ENCODE measurements around the gene UGDH. TPM values are rescaled to one million over a fixed set of nuclear protein-coding genes. Genes with fewer than 3 reads are reported as not detected.

The UGDH gene
- total and polyA plus RNA-seq, 4 donors, result 33.1 to 241 (median 84.0) TPM

DNA sequence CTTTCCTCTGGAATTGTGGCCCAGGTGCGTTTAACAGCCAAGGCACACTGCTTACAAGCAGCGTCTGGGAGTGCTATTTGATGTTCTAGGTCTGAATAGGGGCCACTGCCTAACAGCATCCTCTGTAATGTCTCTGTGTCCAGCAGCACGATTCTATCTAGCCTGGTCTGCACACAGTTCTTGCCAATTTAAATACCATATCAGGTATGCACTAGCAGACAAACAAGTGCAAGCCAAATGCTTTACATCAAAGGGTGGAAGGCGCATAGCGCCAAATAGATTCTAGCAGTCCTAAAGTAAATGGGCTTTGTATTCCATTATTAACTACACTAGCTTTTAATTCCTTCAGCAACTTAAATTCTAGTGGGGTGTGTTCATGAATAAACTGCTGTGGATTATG, 15.8 kb upstream of the UGDH start:
- H3K27me3 ChIP-seq (ENCODE audit: control insufficient read depth in 4 of 4, insufficient read depth in 4 of 4, low read length in 3 of 4), result no peaks in the 10 kb centered on the region
- H3K36me3 ChIP-seq (ENCODE audit: control insufficient read depth in 4 of 4, insufficient read depth in 3 of 4, low read depth in 1 of 4, low read length in 3 of 4), result peaks cover 0 to 2% (median 0%) of the 10 kb centered on the region in 4 donors
- no peak for DNase-seq (ENCODE audit: low spot score)
- 58% methylated on average over 5 of the region's 5 CpGs for WGBS
- H3K9me3 ChIP-seq (ENCODE audit: control insufficient read depth in 4 of 4, low read length in 3 of 4), result no peaks in the 10 kb centered on the region
- peaks cover 0 to 29% (median 19%) of the 10 kb centered on the region in 4 donors for H3K4me1 ChIP-seq (ENCODE audit: control insufficient read depth in 4 of 4, insufficient read depth in 4 of 4, low read length in 3 of 4)
- H3K4me3 ChIP-seq (ENCODE audit: low read depth in 1 of 3, low read length in 3 of 3), result no peak overlapping the region
- no peak overlapping the region for H3K27ac ChIP-seq (ENCODE audit: low read depth in 1 of 2, low read length in 2 of 2)
- TF ChIP-seq, protein P1, sequence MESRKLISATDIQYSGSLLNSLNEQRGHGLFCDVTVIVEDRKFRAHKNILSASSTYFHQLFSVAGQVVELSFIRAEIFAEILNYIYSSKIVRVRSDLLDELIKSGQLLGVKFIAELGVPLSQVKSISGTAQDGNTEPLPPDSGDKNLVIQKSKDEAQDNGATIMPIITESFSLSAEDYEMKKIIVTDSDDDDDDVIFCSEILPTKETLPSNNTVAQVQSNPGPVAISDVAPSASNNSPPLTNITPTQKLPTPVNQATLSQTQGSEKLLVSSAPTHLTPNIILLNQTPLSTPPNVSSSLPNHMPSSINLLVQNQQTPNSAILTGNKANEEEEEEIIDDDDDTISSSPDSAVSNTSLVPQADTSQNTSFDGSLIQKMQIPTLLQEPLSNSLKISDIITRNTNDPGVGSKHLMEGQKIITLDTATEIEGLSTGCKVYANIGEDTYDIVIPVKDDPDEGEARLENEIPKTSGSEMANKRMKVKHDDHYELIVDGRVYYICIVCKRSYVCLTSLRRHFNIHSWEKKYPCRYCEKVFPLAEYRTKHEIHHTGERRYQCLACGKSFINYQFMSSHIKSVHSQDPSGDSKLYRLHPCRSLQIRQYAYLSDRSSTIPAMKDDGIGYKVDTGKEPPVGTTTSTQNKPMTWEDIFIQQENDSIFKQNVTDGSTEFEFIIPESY (IDR thresholded peaks at IDR 0.05), result no peak
- TF ChIP-seq RXRA (IDR thresholded peaks at IDR 0.05) (no peak), HNF4G (IDR thresholded peaks at IDR 0.05) (no peak), TAF1 (conservative IDR thresholded peaks at IDR 0.05) (no peak), HNF4A (conservative IDR thresholded peaks at IDR 0.05) (no peak), GABPA (IDR thresholded peaks at IDR 0.05 in 1 of 2, conservative IDR thresholded peaks at IDR 0.05 in 1 of 2) (no peak), SP1 (IDR thresholded peaks at IDR 0.05) (no peak), EGR1 (IDR thresholded peaks at IDR 0.05; ENCODE audit: low read depth in 2 of 2) (no peak), FOXA1 (IDR thresholded peaks at IDR 0.05) (no peak)
- TF ChIP-seq, protein P2, sequence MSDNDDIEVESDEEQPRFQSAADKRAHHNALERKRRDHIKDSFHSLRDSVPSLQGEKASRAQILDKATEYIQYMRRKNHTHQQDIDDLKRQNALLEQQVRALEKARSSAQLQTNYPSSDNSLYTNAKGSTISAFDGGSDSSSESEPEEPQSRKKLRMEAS (IDR thresholded peaks at IDR 0.05), result no peak
- TF ChIP-seq, protein P3, sequence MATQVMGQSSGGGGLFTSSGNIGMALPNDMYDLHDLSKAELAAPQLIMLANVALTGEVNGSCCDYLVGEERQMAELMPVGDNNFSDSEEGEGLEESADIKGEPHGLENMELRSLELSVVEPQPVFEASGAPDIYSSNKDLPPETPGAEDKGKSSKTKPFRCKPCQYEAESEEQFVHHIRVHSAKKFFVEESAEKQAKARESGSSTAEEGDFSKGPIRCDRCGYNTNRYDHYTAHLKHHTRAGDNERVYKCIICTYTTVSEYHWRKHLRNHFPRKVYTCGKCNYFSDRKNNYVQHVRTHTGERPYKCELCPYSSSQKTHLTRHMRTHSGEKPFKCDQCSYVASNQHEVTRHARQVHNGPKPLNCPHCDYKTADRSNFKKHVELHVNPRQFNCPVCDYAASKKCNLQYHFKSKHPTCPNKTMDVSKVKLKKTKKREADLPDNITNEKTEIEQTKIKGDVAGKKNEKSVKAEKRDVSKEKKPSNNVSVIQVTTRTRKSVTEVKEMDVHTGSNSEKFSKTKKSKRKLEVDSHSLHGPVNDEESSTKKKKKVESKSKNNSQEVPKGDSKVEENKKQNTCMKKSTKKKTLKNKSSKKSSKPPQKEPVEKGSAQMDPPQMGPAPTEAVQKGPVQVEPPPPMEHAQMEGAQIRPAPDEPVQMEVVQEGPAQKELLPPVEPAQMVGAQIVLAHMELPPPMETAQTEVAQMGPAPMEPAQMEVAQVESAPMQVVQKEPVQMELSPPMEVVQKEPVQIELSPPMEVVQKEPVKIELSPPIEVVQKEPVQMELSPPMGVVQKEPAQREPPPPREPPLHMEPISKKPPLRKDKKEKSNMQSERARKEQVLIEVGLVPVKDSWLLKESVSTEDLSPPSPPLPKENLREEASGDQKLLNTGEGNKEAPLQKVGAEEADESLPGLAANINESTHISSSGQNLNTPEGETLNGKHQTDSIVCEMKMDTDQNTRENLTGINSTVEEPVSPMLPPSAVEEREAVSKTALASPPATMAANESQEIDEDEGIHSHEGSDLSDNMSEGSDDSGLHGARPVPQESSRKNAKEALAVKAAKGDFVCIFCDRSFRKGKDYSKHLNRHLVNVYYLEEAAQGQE (IDR thresholded peaks at IDR 0.05), result no peak
- H3K9ac ChIP-seq (ENCODE audit: low read depth in 1 of 2, low read length in 2 of 2), result no peak overlapping the region

DNA sequence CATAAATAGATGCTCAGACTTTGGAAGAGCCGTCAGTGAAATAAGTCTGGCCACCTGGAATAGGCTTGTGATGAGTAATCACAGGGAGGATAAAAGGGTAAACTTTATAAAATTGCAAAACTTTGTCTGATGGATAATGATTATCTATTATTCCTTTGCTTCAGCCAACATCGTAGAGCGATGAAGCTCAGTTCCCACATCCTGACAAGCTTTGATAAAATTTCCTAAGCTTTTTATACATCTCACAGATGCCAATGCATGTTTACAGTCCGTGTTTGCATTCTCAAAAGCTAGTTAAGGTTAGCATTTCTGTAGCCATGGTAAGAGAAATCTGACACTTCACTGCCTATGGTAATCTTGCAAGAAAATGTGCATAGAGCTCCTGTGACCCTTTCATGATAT, 15.4 kb upstream of the UGDH start:
- peak overlapping the region in 1 of 2 donors; percentile 9 for H3K27ac ChIP-seq (ENCODE audit: low read depth in 1 of 2, low read length in 2 of 2)
- TF ChIP-seq NR2F2 (IDR thresholded peaks at IDR 0.05) (no peak), FOXA2 (IDR thresholded peaks at IDR 0.05) (no peak), RXRA (IDR thresholded peaks at IDR 0.05) (peak in 1 of 2 donors; percentile 46), GABPA (IDR thresholded peaks at IDR 0.05 in 1 of 2, conservative IDR thresholded peaks at IDR 0.05 in 1 of 2) (peak in 1 of 2 donors; percentile 18), ATF3 (IDR thresholded peaks at IDR 0.05) (peak; percentile 88), SP1 (IDR thresholded peaks at IDR 0.05) (peak; percentile 16), RAD21 (IDR thresholded peaks at IDR 0.05) (peak in 1 of 2 donors; percentile 15), JUND (IDR thresholded peaks at IDR 0.05) (peak; percentile 86 to 90), HNF4A (conservative IDR thresholded peaks at IDR 0.05) (peak; percentile 65)
- TF ChIP-seq, protein P2 (IDR thresholded peaks at IDR 0.05), result no peak
- TF ChIP-seq, protein P3 (IDR thresholded peaks at IDR 0.05), result peak; percentile 26
- DNase-seq (ENCODE audit: low spot score), result no peak
- H3K4me3 ChIP-seq (ENCODE audit: low read depth in 1 of 3, low read length in 3 of 3), result no peak overlapping the region
- H3K27me3 ChIP-seq (ENCODE audit: control insufficient read depth in 4 of 4, insufficient read depth in 4 of 4, low read length in 3 of 4), result no peaks in the 10 kb centered on the region
- H3K36me3 ChIP-seq (ENCODE audit: control insufficient read depth in 4 of 4, insufficient read depth in 3 of 4, low read depth in 1 of 4, low read length in 3 of 4), result peaks cover 0 to 2% (median 0%) of the 10 kb centered on the region in 4 donors
- 32% methylated on average over 4 of the region's 4 CpGs for WGBS
- no peak overlapping the region for H3K9ac ChIP-seq (ENCODE audit: low read depth in 1 of 2, low read length in 2 of 2)
- no peaks in the 10 kb centered on the region for H3K9me3 ChIP-seq (ENCODE audit: control insufficient read depth in 4 of 4, low read length in 3 of 4)
- H3K4me1 ChIP-seq (ENCODE audit: control insufficient read depth in 4 of 4, insufficient read depth in 4 of 4, low read length in 3 of 4), result peaks cover 0 to 29% (median 19%) of the 10 kb centered on the region in 4 donors

All from liver (tissue), 9 donors.